ENCODE data around the gene HUNK.
"Not testable (repeated sequence)": the region's sequence is repeated elsewhere in the genome, so short reads cannot be mapped to it uniquely, and the experiment has no call there.

Gene HUNK

DNA sequence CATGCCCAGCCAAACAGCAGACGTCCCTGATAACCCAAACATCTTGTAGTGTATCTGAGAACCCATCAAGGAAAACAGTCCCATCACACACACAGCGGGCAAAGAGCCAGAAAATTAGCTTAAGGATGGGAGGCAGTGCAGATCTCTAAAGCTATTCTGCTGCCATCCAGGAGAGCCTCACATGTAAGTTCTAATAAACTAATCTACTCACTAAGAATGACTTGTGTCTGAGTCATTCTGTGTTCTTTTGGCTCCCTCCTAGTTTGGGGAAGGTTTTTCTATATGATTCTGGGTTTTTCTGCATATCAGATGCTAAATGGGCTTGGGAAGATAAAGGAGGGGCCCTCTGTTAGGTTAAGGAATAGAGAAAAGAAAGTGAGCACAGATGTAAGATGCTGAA is 162.8 kb downstream of the HUNK start (continued):
- TF ChIP-seq, protein P1, sequence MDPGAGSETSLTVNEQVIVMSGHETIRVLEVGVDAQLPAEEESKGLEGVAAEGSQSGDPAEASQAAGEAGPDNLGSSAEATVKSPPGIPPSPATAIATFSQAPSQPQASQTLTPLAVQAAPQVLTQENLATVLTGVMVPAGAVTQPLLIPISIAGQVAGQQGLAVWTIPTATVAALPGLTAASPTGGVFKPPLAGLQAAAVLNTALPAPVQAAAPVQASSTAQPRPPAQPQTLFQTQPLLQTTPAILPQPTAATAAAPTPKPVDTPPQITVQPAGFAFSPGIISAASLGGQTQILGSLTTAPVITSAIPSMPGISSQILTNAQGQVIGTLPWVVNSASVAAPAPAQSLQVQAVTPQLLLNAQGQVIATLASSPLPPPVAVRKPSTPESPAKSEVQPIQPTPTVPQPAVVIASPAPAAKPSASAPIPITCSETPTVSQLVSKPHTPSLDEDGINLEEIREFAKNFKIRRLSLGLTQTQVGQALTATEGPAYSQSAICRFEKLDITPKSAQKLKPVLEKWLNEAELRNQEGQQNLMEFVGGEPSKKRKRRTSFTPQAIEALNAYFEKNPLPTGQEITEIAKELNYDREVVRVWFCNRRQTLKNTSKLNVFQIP (CRISPR knock-in tag; IDR thresholded peaks at IDR 0.05; ENCODE audit: borderline replicate concordance, low read depth), result no peak
- TF ChIP-seq ZNF8 (CRISPR knock-in tag; IDR thresholded peaks at IDR 0.05), result no peak

DNA sequence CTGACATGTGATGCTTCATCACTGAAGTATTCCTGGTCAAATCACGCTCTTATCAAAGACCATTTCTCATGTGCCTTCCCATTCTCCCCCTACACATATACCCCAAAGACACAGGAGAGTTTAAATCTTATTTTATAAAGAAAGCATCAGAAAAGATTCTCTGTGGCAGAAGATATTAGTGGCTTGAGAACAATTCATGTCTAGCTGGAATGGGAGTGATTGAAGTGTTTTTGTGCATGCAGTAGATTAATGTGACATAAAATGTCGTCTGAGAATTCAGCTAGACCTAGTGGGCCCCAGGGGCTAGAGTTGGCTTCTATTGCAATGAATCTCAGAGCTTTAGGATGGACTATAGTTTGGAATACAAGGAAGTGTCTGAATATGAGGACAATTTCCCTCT is 163.9 kb downstream of the HUNK start:
- no peak for ATAC-seq
- TF ChIP-seq, protein P2, sequence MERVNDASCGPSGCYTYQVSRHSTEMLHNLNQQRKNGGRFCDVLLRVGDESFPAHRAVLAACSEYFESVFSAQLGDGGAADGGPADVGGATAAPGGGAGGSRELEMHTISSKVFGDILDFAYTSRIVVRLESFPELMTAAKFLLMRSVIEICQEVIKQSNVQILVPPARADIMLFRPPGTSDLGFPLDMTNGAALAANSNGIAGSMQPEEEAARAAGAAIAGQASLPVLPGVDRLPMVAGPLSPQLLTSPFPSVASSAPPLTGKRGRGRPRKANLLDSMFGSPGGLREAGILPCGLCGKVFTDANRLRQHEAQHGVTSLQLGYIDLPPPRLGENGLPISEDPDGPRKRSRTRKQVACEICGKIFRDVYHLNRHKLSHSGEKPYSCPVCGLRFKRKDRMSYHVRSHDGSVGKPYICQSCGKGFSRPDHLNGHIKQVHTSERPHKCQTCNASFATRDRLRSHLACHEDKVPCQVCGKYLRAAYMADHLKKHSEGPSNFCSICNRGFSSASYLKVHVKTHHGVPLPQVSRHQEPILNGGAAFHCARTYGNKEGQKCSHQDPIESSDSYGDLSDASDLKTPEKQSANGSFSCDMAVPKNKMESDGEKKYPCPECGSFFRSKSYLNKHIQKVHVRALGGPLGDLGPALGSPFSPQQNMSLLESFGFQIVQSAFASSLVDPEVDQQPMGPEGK (CRISPR knock-in tag; IDR thresholded peaks at IDR 0.05; ENCODE audit: borderline replicate concordance), result no peak
- TF ChIP-seq TOX (CRISPR knock-in tag; IDR thresholded peaks at IDR 0.05; ENCODE audit: borderline replicate concordance) (no peak), SNAI2 (CRISPR knock-in tag; IDR thresholded peaks at IDR 0.05) (no peak), ISL1 (CRISPR knock-in tag; IDR thresholded peaks at IDR 0.05) (no peak), ZFP3 (CRISPR knock-in tag; IDR thresholded peaks at IDR 0.05) (no peak), TCF4 (CRISPR knock-in tag; IDR thresholded peaks at IDR 0.05; ENCODE audit: borderline replicate concordance) (no peak), RARB (CRISPR knock-in tag; IDR thresholded peaks at IDR 0.05) (no peak)

DNA sequence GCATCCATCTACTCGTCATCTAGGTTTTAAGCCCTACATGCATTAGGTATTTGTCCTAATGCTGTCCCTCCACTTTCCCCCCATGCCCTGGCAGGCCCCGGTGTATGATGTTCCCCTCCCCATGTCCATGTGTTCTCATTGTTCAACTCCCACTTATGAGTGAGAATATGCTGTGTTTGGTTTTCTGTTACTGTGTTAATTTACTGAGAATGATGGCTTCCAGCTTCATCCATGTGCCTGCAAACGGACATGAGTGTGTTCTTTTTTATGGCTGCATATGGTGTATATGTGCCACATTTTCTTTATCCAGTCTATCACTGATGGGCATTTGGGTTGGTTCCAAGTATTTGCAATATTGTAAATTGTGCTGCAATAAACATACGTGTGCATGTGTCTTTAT is 165.9 kb downstream of the HUNK start:
- ATAC-seq, result not testable (repeated sequence)

DNA sequence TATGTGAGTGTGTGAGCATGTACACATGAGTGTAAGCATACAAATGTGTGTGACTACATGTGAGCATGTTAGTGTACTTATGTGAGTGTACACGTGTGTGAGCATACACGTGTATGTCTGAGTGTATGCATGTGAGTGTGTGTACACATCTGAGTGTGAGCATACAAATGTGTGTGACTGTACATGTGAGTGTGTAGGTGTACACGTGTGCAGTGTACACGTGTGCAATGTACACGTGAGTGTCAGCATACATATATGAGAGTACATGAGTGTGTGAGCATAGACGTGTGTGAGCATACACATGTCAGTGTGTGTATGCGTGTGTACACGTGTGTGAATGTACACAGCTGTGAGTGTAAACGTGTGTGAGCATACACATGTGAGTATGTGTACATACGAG is 170.6 kb downstream of the HUNK start:
- no peak for TF ChIP-seq TOX (CRISPR knock-in tag; IDR thresholded peaks at IDR 0.05; ENCODE audit: borderline replicate concordance)
- TF ChIP-seq SNAI2 (CRISPR knock-in tag; IDR thresholded peaks at IDR 0.05), result no peak
- no peak for TF ChIP-seq ZFP3 (CRISPR knock-in tag; IDR thresholded peaks at IDR 0.05)
- TF ChIP-seq CSDC2 (CRISPR knock-in tag; IDR thresholded peaks at IDR 0.05), result no peak
- no peak for TF ChIP-seq PPARA (CRISPR knock-in tag; IDR thresholded peaks at IDR 0.05; ENCODE audit: borderline replicate concordance)
- TF ChIP-seq ZC3H10 (CRISPR knock-in tag; IDR thresholded peaks at IDR 0.05), result no peak
- TF ChIP-seq TCF4 (CRISPR knock-in tag; IDR thresholded peaks at IDR 0.05; ENCODE audit: borderline replicate concordance), result no peak
- TF ChIP-seq OSR1 (CRISPR knock-in tag; IDR thresholded peaks at IDR 0.05), result no peak
- ATAC-seq, result no peak

DNA sequence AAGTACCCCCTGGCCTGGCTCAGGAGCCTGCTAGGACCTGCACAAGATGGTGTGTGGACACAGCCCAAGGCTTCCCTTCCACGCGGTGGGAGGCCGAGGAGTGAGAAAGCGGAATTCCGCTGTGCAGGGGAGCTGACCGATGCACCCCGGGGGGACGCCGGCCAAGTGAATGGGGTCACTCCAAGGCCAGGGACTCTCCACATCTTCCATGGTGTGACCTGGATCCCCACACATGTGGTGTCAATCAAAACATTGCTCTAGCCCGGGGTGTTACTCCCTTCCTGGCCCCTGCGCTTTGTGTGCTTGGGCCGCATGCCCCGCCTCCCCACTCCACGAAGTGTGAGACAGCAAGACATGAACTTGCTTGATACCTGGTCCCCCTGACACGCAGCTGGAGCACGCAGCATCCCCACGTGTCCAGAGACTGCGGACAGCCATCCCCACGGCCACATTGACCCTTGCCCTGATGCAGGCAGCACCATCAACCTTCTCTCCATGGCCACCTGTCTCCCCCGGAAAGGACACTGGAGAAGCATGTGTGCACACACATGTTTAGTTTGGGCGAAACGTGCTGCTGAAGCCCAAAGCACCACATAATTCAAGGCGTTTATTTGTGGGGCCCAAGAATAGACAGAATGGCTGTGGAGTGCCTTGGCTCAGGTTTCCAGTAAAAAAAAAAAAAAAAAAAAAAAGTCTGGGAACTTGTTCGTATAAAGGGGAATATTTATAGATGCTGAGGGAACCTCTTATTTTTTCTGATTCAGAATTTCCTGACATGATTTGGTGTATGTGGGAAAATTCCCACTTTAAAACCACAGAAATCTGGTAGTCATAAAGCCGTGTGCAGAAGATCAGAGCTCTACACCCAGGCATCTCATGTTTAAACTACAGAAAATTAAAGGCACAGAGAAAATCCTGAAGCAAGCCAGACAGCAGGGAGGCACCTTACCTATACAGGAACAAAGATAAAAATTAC is 171.7 kb downstream of the HUNK start:
- no peak for TF ChIP-seq TCF4 (CRISPR knock-in tag; IDR thresholded peaks at IDR 0.05; ENCODE audit: borderline replicate concordance)
- TF ChIP-seq PPARA (CRISPR knock-in tag; IDR thresholded peaks at IDR 0.05; ENCODE audit: borderline replicate concordance), result no peak
- TF ChIP-seq ISL1 (CRISPR knock-in tag; IDR thresholded peaks at IDR 0.05), result no peak
- TF ChIP-seq, protein P1 (CRISPR knock-in tag; IDR thresholded peaks at IDR 0.05; ENCODE audit: borderline replicate concordance, low read depth), result no peak
- TF ChIP-seq RARB (CRISPR knock-in tag; IDR thresholded peaks at IDR 0.05), result no peak
- no peak for TF ChIP-seq ZFP3 (CRISPR knock-in tag; IDR thresholded peaks at IDR 0.05)
- TF ChIP-seq TOX (CRISPR knock-in tag; IDR thresholded peaks at IDR 0.05; ENCODE audit: borderline replicate concordance), result no peak
- TF ChIP-seq CSDC2 (CRISPR knock-in tag; IDR thresholded peaks at IDR 0.05), result no peak
- TF ChIP-seq GLIS3 (CRISPR knock-in tag; IDR thresholded peaks at IDR 0.05), result no peak
- no peak for TF ChIP-seq ZFP30 (CRISPR knock-in tag; IDR thresholded peaks at IDR 0.05)
- TF ChIP-seq, protein P3, sequence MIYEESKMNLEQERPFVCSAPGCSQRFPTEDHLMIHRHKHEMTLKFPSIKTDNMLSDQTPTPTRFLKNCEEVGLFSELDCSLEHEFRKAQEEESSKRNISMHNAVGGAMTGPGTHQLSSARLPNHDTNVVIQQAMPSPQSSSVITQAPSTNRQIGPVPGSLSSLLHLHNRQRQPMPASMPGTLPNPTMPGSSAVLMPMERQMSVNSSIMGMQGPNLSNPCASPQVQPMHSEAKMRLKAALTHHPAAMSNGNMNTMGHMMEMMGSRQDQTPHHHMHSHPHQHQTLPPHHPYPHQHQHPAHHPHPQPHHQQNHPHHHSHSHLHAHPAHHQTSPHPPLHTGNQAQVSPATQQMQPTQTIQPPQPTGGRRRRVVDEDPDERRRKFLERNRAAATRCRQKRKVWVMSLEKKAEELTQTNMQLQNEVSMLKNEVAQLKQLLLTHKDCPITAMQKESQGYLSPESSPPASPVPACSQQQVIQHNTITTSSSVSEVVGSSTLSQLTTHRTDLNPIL (CRISPR knock-in tag; IDR thresholded peaks at IDR 0.05; ENCODE audit: low read depth), result no peak
- TF ChIP-seq BACH2 (CRISPR knock-in tag; IDR thresholded peaks at IDR 0.05; ENCODE audit: borderline replicate concordance), result no peak
- TF ChIP-seq ARNTL (CRISPR knock-in tag; IDR thresholded peaks at IDR 0.05; ENCODE audit: borderline replicate concordance, low read depth), result no peak
- TF ChIP-seq SNAI2 (CRISPR knock-in tag; IDR thresholded peaks at IDR 0.05), result no peak
- no peak for TF ChIP-seq ZNF8 (CRISPR knock-in tag; IDR thresholded peaks at IDR 0.05)
- no peak for TF ChIP-seq ESRRG (CRISPR knock-in tag; IDR thresholded peaks at IDR 0.05)
- no peak for TF ChIP-seq OSR1 (CRISPR knock-in tag; IDR thresholded peaks at IDR 0.05)
- TF ChIP-seq, protein P2 (CRISPR knock-in tag; IDR thresholded peaks at IDR 0.05; ENCODE audit: borderline replicate concordance), result no peak
- TF ChIP-seq, protein P4, sequence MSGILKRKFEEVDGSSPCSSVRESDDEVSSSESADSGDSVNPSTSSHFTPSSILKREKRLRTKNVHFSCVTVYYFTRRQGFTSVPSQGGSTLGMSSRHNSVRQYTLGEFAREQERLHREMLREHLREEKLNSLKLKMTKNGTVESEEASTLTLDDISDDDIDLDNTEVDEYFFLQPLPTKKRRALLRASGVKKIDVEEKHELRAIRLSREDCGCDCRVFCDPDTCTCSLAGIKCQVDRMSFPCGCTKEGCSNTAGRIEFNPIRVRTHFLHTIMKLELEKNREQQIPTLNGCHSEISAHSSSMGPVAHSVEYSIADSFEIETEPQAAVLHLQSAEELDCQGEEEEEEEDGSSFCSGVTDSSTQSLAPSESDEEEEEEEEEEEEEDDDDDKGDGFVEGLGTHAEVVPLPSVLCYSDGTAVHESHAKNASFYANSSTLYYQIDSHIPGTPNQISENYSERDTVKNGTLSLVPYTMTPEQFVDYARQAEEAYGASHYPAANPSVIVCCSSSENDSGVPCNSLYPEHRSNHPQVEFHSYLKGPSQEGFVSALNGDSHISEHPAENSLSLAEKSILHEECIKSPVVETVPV (CRISPR knock-in tag; IDR thresholded peaks at IDR 0.05), result no peak
- no peak for ATAC-seq

Data from SK-N-SH treated with all-trans-retinoic acid at 6 μM for 48 hours (cell line).